HG03521 (cell line): ENCODE results near the gene ACSL6.

ENCODE experiments used
- ATAC-seq: cut with Tn5 transposase; IDR thresholded peaks from one replicate; pipeline ENCODE4 v1.9.1; 2021; ENCODE audit warnings: mild to moderate bottlenecking, moderate library complexity; ENCODE audit not compliant: unreplicated experiment

Gene ACSL6

DNA sequence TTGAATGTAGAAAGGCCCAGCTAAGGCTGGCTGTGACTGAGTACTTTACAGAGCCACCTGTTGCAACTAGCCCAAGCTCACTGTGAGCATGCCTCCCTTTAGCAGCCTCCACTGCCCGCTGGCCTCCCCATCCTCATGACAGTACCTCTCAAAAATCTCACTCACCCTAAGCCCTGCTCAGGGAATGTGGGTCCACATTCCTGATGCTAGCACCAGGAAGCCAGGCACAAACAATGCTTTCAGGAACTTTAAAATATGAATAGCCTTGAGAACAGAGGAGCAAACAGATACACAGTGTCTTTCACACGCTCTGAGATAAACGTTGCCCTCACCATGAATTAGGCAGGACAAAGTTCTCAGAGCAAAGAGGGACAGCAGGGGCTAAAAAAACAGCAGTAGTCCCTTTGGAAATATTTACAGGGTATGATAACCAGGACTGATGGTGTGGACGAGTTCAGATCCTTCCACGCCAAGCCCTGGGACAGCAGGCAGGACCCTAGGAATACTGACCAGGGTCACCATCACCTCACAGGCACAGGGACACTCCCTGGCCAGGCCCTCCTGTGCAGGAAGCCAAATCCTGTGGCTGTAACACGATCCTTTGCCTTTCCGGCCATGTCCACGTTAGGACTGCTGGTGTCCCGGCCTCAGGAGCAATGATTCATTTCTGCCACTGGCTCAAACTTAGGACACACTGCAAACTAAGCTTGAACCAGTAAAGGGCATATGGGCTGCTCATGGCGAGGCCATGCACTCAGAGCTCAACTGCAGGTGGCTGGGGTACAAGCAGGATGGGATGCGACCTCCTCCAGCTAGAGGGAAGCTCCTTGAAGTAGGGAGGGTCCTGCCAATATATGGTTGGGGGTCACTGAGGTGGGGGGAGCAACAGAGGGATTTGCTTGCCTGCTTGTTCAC, 9.6 kb downstream of the ACSL6 start:
- no peak for ATAC-seq

DNA sequence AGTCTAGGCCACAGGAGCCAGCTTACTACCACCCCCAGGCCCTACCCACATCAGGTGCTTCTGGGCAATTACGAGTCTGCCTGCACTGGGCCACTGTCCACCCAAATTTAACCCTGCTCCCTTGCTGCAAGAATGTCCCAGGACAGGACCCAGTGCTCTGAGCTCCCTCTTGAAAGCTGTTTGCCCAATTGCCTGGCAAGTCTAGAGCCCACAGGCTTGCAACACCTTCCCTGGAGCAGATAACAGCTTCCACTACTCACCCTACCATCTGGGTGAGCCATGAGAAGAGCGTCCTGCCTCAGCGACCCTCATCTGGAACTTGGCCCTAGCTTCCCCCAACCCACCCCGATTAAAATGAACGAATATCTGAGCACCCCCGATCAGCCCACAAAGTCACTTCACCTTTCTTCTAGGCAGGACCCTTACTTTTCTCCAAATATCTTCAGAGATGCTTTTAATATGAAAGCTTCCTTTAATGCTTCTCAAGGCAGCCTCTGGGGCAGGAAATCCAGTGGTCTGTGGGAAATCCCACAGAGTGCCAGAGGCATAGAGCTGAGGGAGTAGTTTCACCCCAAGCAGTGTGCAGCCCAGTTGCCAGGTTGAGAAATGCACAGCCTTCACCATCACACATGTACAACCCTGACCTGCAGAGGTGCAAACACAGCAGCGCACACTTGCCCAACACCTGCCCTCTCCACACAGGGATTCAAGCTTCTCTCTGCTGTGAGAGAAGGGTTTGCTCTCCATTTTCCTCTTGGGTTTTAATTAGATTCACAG, 10.6 kb downstream of the ACSL6 start:
- ATAC-seq: no peak

DNA sequence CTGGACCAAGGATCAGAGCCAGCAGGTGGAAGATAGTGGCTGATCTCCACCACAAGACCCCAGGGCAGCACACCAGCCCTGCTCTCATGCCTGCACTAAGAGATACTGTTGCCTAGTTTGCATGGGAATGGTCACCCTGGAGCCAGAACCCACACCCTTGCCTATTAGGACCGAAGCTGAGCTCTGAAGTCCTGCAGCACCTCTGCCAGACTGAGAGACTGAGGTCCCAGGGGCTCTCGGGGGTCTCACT, 11.3 kb downstream of the ACSL6 start:
- no peak for ATAC-seq

DNA sequence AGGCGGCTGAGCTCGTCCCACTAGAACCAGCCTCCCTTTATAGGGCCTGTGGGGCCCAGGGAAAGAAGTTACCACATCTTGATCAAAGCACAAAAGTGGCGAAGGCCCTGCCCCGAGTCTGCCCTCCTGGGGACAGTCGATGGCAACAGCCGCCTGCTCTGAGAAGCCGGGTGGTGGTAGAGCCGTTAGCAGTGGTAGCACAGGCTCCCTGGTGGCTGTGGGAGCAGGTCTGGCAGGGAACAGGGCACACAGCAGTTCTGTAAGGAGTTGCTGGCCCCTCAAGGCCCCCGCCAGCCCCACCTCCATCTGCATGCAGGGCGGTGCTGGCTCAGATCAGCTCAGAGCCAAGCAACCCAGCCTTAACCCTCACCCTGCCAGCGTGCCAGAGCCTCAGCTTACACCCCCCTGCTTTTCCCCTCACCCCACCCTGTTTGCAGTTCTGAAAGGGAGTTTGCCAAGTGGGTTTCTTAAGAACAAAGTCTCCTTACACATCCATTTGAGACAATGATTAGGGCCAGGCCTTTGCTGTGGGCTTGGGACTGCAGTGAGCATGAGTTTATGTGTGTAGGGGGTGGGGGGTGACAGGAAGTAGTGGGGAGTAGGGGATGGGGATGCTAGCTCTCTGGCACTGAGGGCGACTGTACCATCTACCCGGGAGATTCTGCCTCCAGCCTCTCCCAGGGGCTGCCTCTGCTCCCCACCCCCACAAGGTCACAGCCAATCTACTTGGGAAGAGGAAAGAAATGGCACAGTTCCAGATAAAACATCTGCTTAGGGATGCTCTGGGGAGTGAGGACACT, 11.8 kb downstream of the ACSL6 start:
- no peak for ATAC-seq

DNA sequence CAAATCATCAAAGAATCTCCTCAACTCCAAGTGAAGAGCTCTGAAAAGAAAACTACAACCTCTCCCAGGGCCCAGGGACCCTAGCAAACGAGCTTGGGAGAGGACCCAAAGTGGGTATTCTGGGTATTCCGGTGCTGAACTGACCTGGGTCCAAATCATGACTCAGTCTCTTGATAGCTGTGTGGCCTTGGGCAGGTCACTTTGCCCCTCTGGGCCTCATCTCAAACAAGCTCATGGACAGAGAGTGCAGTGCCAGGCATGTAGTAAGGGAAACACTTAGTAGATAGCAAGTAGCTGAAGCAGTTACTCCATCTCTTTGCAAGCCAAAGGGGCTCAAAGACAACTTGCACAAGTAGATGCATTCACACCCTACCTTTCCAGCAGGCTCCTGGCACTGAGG, 12.4 kb downstream of the ACSL6 start:
- no peak for ATAC-seq

DNA sequence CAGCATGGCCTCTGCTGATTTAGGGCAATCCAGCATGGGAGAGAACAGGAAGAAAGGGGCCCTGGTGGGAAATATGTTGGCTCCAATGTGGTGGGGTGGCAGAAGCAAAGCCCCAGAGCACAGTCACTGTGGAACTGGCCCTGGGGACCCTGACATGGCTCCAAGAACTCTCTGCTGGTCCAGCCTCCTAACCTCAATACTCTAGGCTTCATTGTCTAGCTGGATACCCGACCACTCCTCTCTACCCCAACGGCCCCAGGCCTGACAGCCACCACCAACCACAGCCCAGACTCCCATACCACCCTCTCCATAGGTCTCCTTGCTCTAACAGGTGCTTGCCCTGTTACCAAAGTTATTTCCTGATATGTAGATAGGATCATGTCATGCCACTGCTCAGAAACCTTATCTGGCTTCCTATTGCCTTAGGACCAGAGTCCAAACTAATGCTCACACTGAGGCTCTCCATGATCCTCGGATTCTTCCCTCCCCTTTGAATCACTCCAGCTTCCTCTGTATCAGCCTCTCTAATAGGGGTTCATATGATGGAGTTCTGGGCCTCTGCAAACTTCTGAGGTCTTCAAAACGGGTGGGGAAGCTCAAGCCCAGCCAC, 12.9 kb downstream of the ACSL6 start:
- ATAC-seq: no peak

DNA sequence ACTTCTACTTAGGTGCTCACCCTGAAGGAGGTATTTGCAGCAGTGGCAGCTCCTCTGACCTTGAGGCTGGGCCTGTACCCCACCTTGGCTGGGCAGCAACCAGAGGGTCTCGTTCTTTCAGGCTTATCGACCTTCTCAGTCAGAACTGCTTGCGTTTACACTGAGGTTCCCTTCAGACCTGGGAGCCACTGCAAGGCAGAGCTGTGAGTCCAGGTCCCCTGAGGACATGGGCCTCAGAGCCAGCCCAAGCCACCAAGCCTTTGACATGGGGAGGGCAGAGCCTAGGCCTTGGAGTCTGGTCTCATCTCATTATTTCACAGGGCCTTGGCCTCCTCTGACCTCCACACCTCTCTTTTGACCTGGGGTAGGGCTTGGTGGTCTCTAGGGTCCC, 13.7 kb downstream of the ACSL6 start:
- ATAC-seq: no peak

DNA sequence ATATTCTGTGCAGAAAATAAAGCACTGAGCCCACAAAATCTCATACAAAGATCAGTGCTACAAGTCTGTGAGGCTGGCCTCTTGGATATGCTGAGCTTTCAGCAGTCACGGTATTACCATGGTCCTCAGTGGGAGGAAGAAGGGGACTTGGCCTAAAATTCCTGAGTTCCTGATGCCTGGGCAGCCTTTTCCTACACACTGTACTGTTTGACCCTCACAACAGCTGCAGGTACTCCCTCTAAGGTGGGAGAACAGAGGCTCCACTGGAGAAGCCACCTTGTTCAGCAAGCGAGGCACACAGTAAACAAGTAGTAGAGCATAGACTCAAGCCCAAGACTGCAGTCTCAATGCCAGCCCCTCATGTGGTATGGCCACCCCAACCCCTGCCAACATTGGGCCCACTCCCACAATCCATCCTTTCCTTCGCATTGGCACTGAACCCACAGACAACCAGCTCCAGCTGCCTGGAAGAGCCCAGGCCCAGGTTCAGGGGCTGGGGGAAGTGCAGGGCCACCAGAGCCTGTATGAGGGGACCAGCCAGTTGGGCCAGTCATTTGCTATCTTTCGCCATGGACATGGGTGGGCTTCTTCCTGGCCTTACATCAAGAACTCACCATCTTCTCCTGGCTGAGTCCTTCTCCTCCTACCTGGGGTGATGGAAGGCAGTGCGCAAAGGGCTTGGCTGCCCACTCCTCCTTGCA, 14.3 kb downstream of the ACSL6 start:
- ATAC-seq: no peak

DNA sequence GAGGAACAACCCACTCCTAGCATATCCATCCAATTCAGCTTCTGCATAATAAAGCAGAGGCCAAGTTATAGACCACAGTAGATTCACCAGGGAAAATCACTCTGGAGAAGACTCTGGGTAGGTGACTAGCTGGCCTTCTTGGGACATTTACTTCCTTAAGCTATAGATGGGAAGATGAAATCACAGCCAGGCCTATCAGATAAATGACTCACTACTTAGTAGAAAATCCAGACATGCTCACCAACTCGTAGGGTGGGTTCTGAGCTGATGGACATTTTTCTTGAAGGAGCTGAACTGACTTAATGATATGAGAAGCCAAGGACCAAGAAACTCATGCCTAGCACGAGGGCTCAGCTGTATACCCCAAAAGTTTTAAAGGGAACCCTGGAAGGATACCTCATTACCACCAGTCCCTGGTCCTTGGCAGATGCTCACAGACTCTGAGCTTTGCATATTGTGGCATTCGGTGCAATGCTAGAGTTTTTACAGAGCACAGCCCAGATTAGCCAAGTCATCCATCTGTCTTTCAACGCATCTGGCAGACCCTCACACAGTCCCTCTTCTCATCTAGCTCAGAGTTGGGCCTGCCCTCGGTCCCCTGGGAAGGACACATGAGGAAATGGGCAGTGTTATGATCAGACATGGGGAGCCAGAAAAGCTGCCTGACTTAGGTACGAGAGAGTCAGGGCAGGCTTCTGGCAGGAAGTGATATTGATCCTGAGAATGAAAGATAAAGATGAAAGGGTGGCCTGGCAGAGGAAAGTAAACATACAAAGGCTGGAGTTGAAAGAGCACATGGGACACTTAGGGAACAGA, 15.0 kb downstream of the ACSL6 start:
- ATAC-seq: no peak

DNA sequence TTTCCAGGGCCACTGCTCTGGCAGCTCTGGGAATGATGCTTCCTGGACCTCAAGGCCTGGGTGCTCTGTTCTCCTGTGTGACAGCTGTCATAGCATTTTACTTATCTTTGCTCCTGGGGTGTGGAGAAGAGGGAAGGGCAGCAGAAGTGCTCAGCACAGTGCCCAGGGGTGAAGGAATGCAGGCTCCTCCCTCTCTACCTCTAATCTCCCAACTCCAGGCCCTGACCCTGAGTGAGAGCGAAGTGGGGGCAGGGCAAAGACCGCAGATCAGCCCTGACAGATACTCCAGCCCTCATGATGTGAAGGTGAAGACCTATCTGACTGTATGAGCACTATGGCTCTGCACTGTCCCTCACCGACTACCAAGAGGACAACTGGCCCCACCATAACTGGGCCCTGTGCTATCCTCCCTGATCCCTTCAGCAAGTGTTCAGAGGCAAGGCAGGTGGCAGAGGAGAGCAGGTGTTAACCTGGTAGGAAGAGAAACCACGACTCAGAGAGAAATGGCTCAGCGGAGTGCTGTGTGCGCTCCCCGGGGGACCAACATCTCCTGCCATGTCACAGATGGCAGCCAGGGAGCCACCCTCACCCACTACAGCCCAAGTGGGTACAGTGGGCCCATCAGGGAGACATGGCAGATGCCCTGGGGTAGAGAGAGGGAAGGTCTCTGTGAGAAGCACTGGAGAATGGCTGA, 16.8 kb downstream of the ACSL6 start:
- ATAC-seq: no peak

DNA sequence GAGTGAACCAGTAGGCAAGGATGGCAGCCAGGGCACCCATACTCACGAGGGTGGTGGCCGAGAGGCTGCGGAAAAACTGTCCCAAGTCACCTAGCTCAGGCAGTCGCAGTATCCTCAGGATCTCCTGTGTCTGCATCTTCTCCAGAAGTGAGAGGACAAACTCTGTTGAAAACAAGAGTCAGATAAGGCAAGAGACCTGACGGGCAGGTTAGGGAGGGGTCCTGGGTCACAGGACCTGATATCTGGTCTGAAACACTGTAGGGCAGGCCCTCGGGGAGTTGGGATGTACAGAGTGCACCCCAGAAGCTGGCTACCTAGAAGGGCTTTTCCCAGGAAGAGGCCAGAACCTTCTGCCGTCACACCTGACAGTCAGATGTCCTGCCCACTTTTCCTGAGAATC, 17.4 kb downstream of the ACSL6 start:
- ATAC-seq: no peak

DNA sequence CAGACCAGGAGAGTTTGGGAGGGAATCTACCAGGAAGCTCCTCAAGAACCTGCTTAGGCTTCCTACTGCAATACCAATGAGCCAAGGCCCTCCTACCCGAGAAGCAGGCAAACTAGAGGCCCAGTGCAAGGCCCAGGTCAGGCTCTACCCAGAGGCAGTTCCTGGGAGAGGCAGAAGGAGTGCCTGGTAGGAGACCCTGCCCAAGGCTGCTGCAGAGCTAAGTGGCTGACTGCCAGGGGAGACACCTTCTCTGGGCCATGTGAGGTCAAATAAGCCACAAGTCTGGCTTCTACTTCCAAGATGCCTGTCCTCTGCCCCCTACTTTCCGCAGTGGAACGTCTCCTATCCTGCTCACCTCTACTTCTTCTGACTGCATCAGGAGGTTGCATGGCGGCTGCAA, 17.8 kb downstream of the ACSL6 start:
- no peak for ATAC-seq

DNA sequence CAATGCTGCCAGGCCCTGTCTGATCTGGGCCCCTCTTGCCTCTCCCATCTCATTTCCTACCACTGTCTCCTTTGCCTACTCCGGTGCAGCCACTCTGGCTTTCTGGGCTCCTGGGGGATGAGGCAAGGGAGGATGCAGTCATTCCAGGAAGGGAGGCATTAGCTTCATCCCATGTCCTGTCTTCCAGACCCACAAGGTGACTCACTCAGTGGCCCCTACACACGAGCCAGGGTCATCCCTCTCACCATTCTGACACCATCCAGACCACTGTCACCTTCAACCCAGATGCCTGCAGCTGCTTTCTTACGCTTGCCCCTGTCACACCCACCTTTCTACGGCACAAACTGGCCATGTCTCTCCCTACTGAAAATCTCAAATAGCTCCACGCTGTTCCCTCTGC, 19.1 kb downstream of the ACSL6 start:
- ATAC-seq: no peak

DNA sequence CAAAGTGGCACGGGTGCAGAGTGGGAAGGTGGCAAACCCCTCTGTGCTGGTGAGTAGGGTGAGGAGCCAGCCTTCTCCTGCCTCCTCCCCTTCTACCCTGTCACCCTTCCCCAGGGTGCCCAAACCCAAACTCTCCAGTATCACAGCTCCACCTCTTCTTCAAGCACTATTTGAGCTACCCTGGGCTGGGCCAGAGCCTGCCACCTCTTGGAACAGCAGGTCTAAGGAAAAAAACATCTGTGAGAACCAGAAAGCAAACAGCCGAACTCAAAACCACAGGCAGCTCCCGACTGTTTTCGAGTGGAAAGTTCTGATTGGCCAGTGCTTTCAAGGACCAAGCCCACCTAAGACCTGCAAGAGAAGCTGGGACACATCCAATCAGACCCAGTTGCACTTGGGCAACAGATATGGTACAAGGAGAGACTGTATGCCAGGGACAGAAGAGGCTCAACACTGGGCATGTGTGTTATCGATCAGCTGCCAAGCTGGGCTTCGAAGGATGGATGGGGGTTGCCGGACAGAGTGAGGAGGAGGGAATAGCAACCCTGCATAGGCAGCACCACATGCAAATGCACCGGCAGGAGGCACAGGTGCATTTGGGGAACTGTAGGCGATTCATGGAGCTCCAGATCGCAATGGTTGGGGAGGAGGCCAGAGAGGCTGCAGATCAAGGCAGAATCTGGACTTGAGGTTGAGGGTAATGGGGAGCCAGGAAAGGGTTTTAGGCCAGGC, 19.7 kb downstream of the ACSL6 start:
- ATAC-seq: no peak

DNA sequence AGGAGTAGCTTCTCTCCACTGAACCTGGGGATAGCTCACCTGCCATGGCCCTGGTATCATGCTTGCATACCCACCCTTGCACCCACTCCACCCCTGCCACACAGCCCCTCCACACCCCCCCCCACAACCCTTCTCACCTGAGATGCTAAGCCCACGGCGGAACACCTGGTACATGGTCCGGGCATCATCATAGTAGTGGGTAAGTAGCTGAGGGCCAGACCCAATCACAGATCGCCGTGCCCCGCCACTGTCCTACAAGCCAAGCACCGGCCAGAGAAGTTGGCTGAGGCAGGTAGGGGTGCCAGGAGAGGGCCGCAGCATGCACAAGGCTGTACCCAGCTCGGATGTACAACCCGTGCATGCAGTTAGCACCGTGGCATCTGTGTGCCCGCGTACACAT, 20.7 kb downstream of the ACSL6 start:
- ATAC-seq: no peak

DNA sequence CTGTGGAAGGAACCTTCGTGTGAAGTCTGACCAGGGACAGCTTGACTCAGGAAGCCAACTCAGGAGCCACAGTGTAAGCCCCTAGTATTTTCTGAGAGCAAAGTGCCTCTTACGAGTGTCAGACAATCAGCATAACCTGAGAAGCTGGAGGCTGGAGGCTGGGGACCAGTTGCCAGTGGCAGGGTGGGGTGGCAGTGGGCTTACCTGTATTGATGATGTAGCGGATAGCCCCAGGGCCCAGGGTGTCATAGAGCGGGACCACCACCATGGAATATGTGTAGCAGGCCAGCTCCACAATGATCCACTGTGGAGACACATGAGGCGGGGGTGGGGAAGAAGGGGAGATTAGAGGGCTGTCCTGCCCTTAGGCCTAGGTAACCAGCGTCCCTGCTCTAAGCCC, 22.9 kb downstream of the ACSL6 start:
- ATAC-seq: no peak

DNA sequence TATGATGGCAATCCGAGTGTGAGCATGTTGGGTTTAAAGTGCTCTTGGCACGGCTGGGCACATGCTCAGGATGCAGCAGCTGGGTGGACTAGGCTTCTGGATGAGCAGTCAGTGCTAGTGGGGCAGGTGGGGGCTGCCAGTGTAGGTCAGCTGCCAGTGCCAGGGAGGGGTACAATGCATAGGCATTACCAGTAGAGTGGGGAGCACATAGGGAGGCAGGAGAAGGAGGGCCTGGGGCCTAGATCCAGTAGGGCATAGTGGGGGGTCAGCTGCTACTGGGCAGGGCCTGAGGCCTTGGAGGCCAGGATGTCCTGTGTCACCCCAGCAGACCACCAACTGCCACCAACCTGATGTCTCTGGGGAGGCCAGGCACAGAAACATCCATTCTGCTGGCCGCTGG, 24.2 kb downstream of the ACSL6 start:
- no peak for ATAC-seq

DNA sequence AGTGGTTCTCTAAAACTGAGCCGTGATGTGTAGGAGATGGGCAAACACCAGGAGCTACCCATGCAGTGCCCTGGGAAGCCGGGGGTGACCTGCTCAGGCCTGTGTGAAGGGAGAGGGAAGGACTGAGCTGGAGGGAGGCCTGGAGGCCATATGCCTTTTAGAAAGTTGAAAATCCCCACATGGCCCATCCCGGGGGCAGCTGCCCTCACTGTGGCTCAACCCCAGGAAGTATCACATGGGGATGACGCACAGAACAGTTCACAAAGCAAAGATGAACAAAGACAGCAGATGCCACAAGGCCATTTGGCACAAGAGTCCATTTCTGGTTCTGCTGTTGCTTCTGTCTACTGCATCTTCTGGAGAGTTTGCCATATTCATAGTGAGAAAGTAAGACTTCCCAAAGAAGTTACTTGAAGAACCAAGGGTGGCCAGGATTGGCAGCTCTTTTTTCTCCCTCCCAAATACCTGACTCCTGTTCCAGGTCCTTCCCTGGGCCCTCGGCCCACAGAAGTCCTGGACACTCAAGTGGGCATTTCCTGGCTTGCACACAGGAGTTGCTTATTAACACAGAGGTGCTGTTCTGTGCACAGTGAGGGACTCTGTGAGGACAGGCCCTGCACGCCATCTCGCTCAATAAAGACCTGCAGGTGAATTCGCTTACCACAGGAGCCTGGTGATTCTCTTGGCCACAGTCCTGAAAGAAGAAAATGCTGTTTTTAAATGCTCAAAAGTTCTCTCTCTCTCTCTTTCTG, 25.1 kb downstream of the ACSL6 start:
- ATAC-seq: no peak
